Measurements from ENCODE around the gene MIER2.

The MIER2 gene

GRCh38 chr19:336067-336614 is 8.5 kb downstream of the MIER2 start:
- ATAC-seq (ENCODE audit: insufficient read depth, low read depth) (no peak), DNase-seq (no peak)
- TF ChIP-seq, protein P1, sequence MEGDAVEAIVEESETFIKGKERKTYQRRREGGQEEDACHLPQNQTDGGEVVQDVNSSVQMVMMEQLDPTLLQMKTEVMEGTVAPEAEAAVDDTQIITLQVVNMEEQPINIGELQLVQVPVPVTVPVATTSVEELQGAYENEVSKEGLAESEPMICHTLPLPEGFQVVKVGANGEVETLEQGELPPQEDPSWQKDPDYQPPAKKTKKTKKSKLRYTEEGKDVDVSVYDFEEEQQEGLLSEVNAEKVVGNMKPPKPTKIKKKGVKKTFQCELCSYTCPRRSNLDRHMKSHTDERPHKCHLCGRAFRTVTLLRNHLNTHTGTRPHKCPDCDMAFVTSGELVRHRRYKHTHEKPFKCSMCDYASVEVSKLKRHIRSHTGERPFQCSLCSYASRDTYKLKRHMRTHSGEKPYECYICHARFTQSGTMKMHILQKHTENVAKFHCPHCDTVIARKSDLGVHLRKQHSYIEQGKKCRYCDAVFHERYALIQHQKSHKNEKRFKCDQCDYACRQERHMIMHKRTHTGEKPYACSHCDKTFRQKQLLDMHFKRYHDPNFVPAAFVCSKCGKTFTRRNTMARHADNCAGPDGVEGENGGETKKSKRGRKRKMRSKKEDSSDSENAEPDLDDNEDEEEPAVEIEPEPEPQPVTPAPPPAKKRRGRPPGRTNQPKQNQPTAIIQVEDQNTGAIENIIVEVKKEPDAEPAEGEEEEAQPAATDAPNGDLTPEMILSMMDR (IDR thresholded peaks at IDR 0.05; ENCODE audit: borderline replicate concordance, extremely low read depth, low read length, poor library complexity, severe bottlenecking): no peak
- no peak for TF ChIP-seq EZH2 (IDR thresholded peaks at IDR 0.05; ENCODE audit: borderline replicate concordance, low read depth, low read length, severe bottlenecking)
- Histone ChIP-seq H4K20me1 (ENCODE audit: insufficient read depth, low read length) (peaks cover 43% of the 10 kb centered on the region), H3K27me3 (ENCODE audit: insufficient read depth, low read length, poor library complexity) (no peaks in the 10 kb centered on the region), H3K27ac (ENCODE audit: low read length) (no peak overlapping the region), H3K4me1 (ENCODE audit: insufficient read depth, low read length) (peaks cover 18% of the 10 kb centered on the region), H3K4me3 (ENCODE audit: low read depth in 1 of 2, low read length in 2 of 2) (no peak overlapping the region), H3K9me3 (ENCODE audit: insufficient read depth, low read length, severe bottlenecking) (peaks cover 3% of the 10 kb centered on the region), H3K9ac (ENCODE audit: low read depth, low read length) (no peak overlapping the region), H2AFZ (ENCODE audit: low read depth, low read length) (no peak overlapping the region), H3K4me2 (ENCODE audit: insufficient read depth, low read length) (no peak overlapping the region), H3K36me3 (ENCODE audit: insufficient read depth, low read length) (peaks cover 56% of the 10 kb centered on the region), H3K79me2 (ENCODE audit: insufficient read depth, low read length) (peaks cover 78% of the 10 kb centered on the region)

- DNase-seq (no peak), ATAC-seq (ENCODE audit: insufficient read depth, low read depth) (no peak)
- Histone ChIP-seq H3K79me2 (ENCODE audit: insufficient read depth, low read length) (peaks cover 76% of the 10 kb centered on the region), H4K20me1 (ENCODE audit: insufficient read depth, low read length) (peaks cover 38% of the 10 kb centered on the region), H3K4me3 (ENCODE audit: low read depth in 1 of 2, low read length in 2 of 2) (no peak overlapping the region), H3K36me3 (ENCODE audit: insufficient read depth, low read length) (peaks cover 56% of the 10 kb centered on the region), H3K4me1 (ENCODE audit: insufficient read depth, low read length) (peaks cover 13% of the 10 kb centered on the region), H3K4me2 (ENCODE audit: insufficient read depth, low read length) (no peak overlapping the region), H3K9me3 (ENCODE audit: insufficient read depth, low read length, severe bottlenecking) (peaks cover 8% of the 10 kb centered on the region), H2AFZ (ENCODE audit: low read depth, low read length) (no peak overlapping the region), H3K27me3 (ENCODE audit: insufficient read depth, low read length, poor library complexity) (no peaks in the 10 kb centered on the region), H3K27ac (ENCODE audit: low read length) (no peak overlapping the region), H3K9ac (ENCODE audit: low read depth, low read length) (no peak overlapping the region)
- TF ChIP-seq, protein P1 (IDR thresholded peaks at IDR 0.05; ENCODE audit: borderline replicate concordance, extremely low read depth, low read length, poor library complexity, severe bottlenecking): no peak
- TF ChIP-seq EZH2 (IDR thresholded peaks at IDR 0.05; ENCODE audit: borderline replicate concordance, low read depth, low read length, severe bottlenecking): no peak
Observed at GRCh38 chr19:335486-336066, 9.0 kb downstream of the MIER2 start.

- peaks cover 71% of the 10 kb centered on the region for H3K79me2 ChIP-seq (ENCODE audit: insufficient read depth, low read length)
- no peak overlapping the region for H3K4me3 ChIP-seq (ENCODE audit: low read depth in 1 of 2, low read length in 2 of 2)
- peaks cover 11% of the 10 kb centered on the region for H3K9me3 ChIP-seq (ENCODE audit: insufficient read depth, low read length, severe bottlenecking)
- peaks cover 36% of the 10 kb centered on the region for H4K20me1 ChIP-seq (ENCODE audit: insufficient read depth, low read length)
- H3K4me2 ChIP-seq (ENCODE audit: insufficient read depth, low read length): no peak overlapping the region
- H3K4me1 ChIP-seq (ENCODE audit: insufficient read depth, low read length): peaks cover 8% of the 10 kb centered on the region
- no peak overlapping the region for H2AFZ ChIP-seq (ENCODE audit: low read depth, low read length)
- no peak for TF ChIP-seq EZH2 (IDR thresholded peaks at IDR 0.05; ENCODE audit: borderline replicate concordance, low read depth, low read length, severe bottlenecking)
- ATAC-seq (ENCODE audit: insufficient read depth, low read depth): no peak
- DNase-seq: no peak
- H3K27ac ChIP-seq (ENCODE audit: low read length): no peak overlapping the region
- H3K9ac ChIP-seq (ENCODE audit: low read depth, low read length): no peak overlapping the region
- peaks cover 56% of the 10 kb centered on the region for H3K36me3 ChIP-seq (ENCODE audit: insufficient read depth, low read length)
- no peaks in the 10 kb centered on the region for H3K27me3 ChIP-seq (ENCODE audit: insufficient read depth, low read length, poor library complexity)
Observed at GRCh38 chr19:335072-335471, 9.5 kb downstream of the MIER2 start.

DNA sequence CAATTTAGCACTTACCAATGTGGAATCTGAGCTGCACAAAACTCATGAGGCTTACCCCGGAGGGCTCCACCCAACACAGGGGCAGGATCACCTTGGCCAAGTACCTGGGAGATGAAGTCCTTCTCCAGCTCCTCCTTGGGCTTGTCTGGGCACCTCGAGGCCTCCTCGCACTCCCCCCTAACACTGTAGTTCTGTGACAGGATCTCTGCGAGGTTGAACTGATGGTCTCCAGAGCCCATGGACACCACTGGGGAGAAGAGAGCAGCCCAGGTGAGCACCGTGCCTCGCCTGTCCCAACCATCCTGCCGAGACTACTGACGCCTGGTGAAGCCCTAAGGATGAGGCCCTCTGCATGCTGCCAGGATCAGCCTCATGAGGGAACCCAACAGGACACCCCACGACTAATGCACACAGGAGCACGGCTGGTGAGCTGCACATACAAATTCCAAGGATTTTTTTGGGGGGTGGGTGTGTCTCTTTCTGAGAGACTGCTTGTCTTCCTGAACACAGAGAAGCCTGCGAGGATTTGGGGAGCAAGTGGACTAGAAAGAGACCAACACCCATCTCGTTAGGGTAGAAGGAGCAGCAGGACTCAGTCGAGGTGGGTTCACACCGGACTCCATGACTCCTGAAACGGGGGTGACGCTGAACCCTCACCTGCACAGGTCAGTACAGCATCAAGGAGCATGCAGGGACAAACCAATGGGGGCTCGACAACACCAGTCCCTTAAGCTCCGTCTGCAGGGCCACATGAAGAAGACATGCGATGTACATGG is 10.1 kb downstream of the MIER2 start:
- no peak overlapping the region for H3K4me2 ChIP-seq (ENCODE audit: insufficient read depth, low read length)
- ATAC-seq (ENCODE audit: insufficient read depth, low read depth): no peak
- H3K27me3 ChIP-seq (ENCODE audit: insufficient read depth, low read length, poor library complexity): no peaks in the 10 kb centered on the region
- H3K9me3 ChIP-seq (ENCODE audit: insufficient read depth, low read length, severe bottlenecking): peaks cover 15% of the 10 kb centered on the region
- peaks cover 60% of the 10 kb centered on the region for H3K36me3 ChIP-seq (ENCODE audit: insufficient read depth, low read length)
- H4K20me1 ChIP-seq (ENCODE audit: insufficient read depth, low read length): peaks cover 33% of the 10 kb centered on the region
- no peak overlapping the region for H2AFZ ChIP-seq (ENCODE audit: low read depth, low read length)
- peaks cover 4% of the 10 kb centered on the region for H3K4me1 ChIP-seq (ENCODE audit: insufficient read depth, low read length)
- H3K4me3 ChIP-seq (ENCODE audit: low read depth in 1 of 2, low read length in 2 of 2): no peak overlapping the region
- no peak overlapping the region for H3K9ac ChIP-seq (ENCODE audit: low read depth, low read length)
- TF ChIP-seq EZH2 (IDR thresholded peaks at IDR 0.05; ENCODE audit: borderline replicate concordance, low read depth, low read length, severe bottlenecking): no peak
- TF ChIP-seq, protein P1 (IDR thresholded peaks at IDR 0.05; ENCODE audit: borderline replicate concordance, extremely low read depth, low read length, poor library complexity, severe bottlenecking): no peak
- no peak overlapping the region for H3K27ac ChIP-seq (ENCODE audit: low read length)
- peaks cover 71% of the 10 kb centered on the region for H3K79me2 ChIP-seq (ENCODE audit: insufficient read depth, low read length)
- DNase-seq: no peak
